LNCAP (cell line): Measurements from ENCODE around the gene BCL2.

Experiments
- TF ChIP-seq, protein P1 (sequence below): fragments of 450-650 bp; IDR thresholded peaks from 2 replicates; pipeline ENCODE4 v1.5.1; 2017; ENCODE audit warnings: mild to moderate bottlenecking

The BCL2 gene

GRCh38 chr18:63096327-63096874 is 223.2 kb downstream of the BCL2 start:
- TF ChIP-seq, protein P1, sequence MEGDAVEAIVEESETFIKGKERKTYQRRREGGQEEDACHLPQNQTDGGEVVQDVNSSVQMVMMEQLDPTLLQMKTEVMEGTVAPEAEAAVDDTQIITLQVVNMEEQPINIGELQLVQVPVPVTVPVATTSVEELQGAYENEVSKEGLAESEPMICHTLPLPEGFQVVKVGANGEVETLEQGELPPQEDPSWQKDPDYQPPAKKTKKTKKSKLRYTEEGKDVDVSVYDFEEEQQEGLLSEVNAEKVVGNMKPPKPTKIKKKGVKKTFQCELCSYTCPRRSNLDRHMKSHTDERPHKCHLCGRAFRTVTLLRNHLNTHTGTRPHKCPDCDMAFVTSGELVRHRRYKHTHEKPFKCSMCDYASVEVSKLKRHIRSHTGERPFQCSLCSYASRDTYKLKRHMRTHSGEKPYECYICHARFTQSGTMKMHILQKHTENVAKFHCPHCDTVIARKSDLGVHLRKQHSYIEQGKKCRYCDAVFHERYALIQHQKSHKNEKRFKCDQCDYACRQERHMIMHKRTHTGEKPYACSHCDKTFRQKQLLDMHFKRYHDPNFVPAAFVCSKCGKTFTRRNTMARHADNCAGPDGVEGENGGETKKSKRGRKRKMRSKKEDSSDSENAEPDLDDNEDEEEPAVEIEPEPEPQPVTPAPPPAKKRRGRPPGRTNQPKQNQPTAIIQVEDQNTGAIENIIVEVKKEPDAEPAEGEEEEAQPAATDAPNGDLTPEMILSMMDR = no peak

GRCh38 chr18:63095768-63096167 is 223.8 kb downstream of the BCL2 start:
- TF ChIP-seq, protein P1 = no peak

DNA sequence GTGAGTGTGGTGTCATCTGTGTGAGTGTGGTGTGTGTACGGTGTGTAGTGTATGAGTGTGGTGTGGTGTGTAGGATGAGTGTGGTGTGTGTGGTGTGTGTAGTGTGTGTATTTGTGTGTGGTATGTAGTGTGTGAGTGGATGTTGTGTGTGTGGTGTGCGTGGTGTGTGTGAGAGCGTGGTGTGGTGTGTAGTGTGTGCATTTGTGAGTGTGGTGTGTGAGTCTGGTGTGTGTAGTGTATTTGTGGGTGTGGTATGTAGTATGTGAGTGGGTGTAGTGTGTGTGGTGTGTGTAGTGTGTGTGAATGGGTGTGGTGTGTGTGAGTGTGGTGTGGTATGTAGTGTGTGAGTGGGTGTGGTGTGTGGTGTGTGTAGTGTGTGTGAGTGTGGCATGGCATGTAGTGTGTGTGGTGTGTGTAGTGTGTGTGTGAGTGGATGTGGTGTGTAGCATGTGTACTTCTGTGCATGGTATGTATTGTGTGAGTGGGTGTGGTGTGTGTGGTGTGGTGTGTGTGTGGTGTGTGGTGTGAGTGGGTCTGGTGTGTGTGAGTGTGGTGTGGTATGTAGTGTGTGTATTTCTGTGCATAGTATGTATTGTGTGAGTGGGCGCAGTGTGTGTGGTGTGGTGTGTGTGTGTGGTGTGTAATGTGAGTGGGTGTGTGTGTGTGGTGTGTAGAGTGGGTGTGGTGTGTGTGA is 227.8 kb downstream of the BCL2 start:
- TF ChIP-seq, protein P1 = no peak

DNA sequence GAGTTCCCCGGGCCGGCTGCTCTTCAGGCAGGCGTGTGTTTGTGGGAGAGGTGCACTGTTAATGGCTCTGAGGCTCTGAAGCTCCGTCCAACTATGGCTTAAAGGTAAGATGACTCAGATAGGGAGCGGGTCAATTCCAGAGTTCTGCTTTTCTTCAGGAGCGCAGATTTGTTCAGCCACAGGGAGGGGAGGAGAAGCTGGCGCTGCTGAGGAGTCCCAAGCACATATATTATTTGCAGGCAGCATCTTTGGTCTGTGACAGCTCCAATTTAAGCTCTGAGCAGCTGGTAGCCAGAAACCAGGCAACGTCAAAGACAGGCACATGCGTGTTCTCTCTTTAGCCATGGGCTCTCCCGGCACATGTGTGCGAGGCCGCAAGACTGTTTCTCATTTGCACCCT is 229.2 kb downstream of the BCL2 start:
- TF ChIP-seq, protein P1 = no peak

- TF ChIP-seq, protein P1 = no peak
These were observed 230.5 kb downstream of the BCL2 start for GRCh38 chr18:63089041-63089440.

DNA sequence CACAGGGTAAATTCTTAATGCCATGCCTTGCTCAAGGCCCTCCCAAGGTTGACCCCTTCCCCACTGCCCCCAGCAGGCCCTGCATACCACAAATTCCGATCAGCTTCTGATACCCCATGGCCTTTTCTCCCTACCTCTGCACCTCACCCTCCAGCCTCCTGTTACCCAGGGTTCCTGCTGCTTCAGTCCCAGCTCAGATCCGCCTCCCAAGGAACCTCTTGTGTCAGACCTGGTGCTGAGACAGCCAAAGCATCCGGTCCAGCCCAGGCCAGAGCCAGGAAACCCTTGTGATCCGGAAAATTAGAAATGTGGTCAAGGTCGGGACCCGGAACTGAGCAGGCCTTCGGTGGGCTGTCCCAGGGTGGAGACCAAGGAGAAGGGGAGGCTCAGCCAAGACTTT is 231.3 kb downstream of the BCL2 start:
- TF ChIP-seq, protein P1 = no peak

- TF ChIP-seq, protein P1 = no peak
These were observed 231.9 kb downstream of the BCL2 start for GRCh38 chr18:63087421-63088230.
